Natural killer cell treated with Interleukin-12 subunit alpha and Interleukin-12 subunit beta and Interleukin-15 and Interleukin-18, amount 100 ng/mL, for 72 hours (primary cell): ENCODE data around the gene HADHB. TPM values are rescaled to one million over a fixed set of nuclear protein-coding genes. Genes with fewer than 3 reads are reported as not detected.

Experiments used
- ATAC-seq, 2 donors: fragments of 150-1000 bp; cut with Tn5 transposase in 1 of 2; sonication (Bioruptor Pico), chemical (Tn5 transposase) in 1 of 2; 2 replicates each; pipeline ENCODE4 v1.10.0; 2021
- DNase-seq: peaks from one replicate; pipeline ENCODE4 v3.0.0; 2022; ENCODE audit warnings: low spot score
- H3K27ac Mint-ChIP-seq, 2 donors: 1 replicate in 1 of 2; 2 replicates in 1 of 2; pipeline ENCODE4 v1.8.0; 2022; ENCODE audit warnings: mixed read lengths in 2 of 2, mild to moderate bottlenecking in 1 of 2, moderate library complexity in 1 of 2
- H3K27me3 Mint-ChIP-seq, 2 donors: 1 replicate in 1 of 2; 2 replicates in 1 of 2; pipeline ENCODE4 v1.8.0; 2022; ENCODE audit warnings: mixed read lengths in 2 of 2
- H3K36me3 Mint-ChIP-seq: one replicate; pipeline ENCODE4 v1.8.0; 2022; ENCODE audit warnings: mixed read lengths
- H3K4me1 Mint-ChIP-seq, 2 donors: 1 replicate in 1 of 2; 2 replicates in 1 of 2; pipeline ENCODE4 v1.8.0; 2022; ENCODE audit warnings: low read depth in 2 of 2, mixed read lengths in 2 of 2, mild to moderate bottlenecking in 1 of 2
- H3K4me3 Mint-ChIP-seq: one replicate; pipeline ENCODE4 v1.8.0; 2022; ENCODE audit warnings: mixed read lengths
- H3K9me3 Mint-ChIP-seq: 2 replicates; pipeline ENCODE4 v1.8.0; 2022; ENCODE audit warnings: mixed read lengths
- total RNA-seq, 2 donors: library from RNA; stranded (reverse); gene quantifications; one replicate each; pipeline ENCODE4 v1.2.3, GENCODE V29; 2022

HADHB gene
- total RNA-seq, 2 donors from 2014 or later = 49.1 to 58.1 TPM

DNA sequence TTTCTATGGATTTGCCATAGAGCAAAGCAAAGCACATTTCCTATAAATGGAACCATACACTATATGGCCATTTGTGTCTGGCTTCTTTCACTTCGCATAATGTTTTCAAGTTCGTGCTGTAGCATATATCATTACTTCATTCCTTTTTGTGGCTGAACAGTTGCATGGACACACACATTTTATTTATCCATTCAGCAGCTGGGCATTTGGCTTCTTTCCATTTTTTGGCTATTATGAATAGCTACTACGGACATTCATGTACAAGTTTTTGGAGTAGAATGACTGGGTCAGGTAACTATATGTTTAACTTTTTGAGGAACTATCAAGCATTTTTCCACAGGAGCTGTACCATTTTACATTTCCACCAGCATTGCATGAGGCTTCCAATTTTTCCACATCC lies 90.5 kb downstream of the HADHB start:
- DNase-seq (no peak), ATAC-seq (no peak)
- Mint-ChIP-seq H3K27ac (no peak overlapping the region), H3K4me1 (peaks cover 2 to 3% of the 10 kb centered on the region in 2 donors), H3K27me3 (no peaks in the 10 kb centered on the region), H3K36me3 (no peaks in the 10 kb centered on the region), H3K4me3 (no peak overlapping the region), H3K9me3 (no peaks in the 10 kb centered on the region)

DNA sequence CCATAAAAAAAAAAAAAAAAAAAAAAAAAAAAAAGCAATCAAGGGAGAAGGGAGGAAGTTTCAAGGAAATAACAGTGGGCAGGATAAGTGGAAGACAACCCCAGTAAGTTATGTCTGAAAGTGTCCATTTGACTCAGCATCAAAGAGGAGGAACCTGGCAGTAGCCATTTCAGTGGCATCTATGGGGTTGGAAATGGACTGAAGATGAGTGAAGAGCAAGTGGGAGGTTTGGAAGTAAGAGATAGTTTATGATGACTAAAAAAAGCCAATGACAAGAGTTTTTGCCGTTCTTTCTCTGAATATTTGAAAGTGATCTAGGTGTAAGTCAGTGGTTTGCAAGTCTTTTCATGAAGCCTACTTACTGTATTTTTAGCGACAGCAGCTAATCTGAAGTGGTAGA lies 92.0 kb downstream of the HADHB start:
- DNase-seq (no peak), ATAC-seq (no peak)
- Mint-ChIP-seq H3K27ac (no peak overlapping the region), H3K9me3 (no peaks in the 10 kb centered on the region), H3K4me1 (no peaks in the 10 kb centered on the region), H3K27me3 (no peaks in the 10 kb centered on the region), H3K36me3 (no peaks in the 10 kb centered on the region), H3K4me3 (no peak overlapping the region)

DNA sequence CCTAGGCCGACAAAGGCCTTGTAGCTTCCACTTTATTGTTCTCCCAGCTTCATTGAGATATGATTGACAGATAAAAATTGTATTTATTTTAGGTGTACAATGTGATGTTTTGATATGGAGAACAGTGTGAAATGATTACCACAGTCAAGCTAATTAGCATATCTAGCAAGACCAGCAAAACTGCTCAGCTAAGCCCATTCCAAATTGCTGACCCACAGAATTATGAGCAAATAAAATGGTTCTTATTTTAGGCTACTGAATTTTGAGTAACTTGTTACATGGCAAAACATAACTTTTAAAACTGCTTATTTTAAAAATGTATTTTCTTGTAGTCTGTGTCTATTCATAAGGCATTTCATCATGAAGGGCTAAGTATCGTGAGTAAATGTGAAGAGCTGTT lies 92.6 kb downstream of the HADHB start:
- H3K36me3 Mint-ChIP-seq = no peaks in the 10 kb centered on the region
- no peaks in the 10 kb centered on the region for H3K9me3 Mint-ChIP-seq
- ATAC-seq = no peak
- H3K27me3 Mint-ChIP-seq = no peaks in the 10 kb centered on the region
- H3K4me1 Mint-ChIP-seq = no peaks in the 10 kb centered on the region
- no peak overlapping the region for H3K4me3 Mint-ChIP-seq
- no peak for DNase-seq
- no peak overlapping the region for H3K27ac Mint-ChIP-seq

Other genes with a start within 250 kb of the HADHB start
- 100 to 1,000 TPM in 1 of 2 donors, 10 to 100 TPM in 1; 92.2 to 126 TPM for gene RAB10, start 210.9 kb upstream of the HADHB start, total RNA-seq
- gene GAREM2, start 71.9 kb upstream of the HADHB start, total RNA-seq = 1 to 10 TPM; 4.1 TPM
- gene HADHA, start 307 bp upstream of the HADHB start, total RNA-seq = 100 to 1,000 TPM in 1 of 2 donors, 10 to 100 TPM in 1; 80.4 to 108 TPM
- gene SELENOI, start 101.2 kb downstream of the HADHB start, total RNA-seq = 10 to 100 TPM; 38.5 to 64.0 TPM
- 1 to 10 TPM; 2.1 to 7.4 TPM for gene ADGRF3, start 101.8 kb downstream of the HADHB start, total RNA-seq
- gene DRC1, start 157.0 kb downstream of the HADHB start, total RNA-seq = not detected
- gene OTOF, start 233.2 kb downstream of the HADHB start, total RNA-seq = under 1 TPM; 0.50 to 0.57 TPM